ENCODE measurements around the gene CDC5L.

Gene CDC5L

DNA sequence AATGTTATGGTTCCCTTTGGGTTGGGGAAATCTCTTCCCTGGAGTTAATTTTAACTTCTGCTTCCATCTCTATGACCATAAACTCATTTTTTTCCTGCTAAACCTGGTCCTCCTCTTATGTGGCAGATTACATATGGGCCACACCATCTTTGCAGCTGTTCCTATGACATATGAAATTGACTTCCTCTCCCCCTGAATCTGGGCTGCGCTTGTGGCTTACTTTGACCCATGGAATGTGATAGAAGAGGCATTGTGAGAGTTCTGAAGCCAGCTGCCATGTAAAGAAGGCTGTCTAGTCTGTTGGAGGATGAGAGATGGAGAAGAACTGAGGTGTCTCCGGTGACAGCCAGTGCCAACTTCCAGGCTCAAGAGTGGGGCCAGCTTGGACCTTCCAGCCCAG, 100.1 kb downstream of the CDC5L start:
- Histone ChIP-seq H3K27ac (no peak overlapping the region), H3K4me1 (ENCODE audit: control insufficient read depth in 1 of 2, insufficient read depth in 1 of 2, low read depth in 1 of 2, low read length in 1 of 2) (no peaks in the 10 kb centered on the region), H3K36me3 (no peaks in the 10 kb centered on the region), H3K27me3 (peaks cover 26% of the 10 kb centered on the region), H3K4me3 (ENCODE audit: low read depth in 1 of 2, low read length in 1 of 2) (no peak overlapping the region), H3K9me3 (no peaks in the 10 kb centered on the region)
- TF ChIP-seq, protein P1, sequence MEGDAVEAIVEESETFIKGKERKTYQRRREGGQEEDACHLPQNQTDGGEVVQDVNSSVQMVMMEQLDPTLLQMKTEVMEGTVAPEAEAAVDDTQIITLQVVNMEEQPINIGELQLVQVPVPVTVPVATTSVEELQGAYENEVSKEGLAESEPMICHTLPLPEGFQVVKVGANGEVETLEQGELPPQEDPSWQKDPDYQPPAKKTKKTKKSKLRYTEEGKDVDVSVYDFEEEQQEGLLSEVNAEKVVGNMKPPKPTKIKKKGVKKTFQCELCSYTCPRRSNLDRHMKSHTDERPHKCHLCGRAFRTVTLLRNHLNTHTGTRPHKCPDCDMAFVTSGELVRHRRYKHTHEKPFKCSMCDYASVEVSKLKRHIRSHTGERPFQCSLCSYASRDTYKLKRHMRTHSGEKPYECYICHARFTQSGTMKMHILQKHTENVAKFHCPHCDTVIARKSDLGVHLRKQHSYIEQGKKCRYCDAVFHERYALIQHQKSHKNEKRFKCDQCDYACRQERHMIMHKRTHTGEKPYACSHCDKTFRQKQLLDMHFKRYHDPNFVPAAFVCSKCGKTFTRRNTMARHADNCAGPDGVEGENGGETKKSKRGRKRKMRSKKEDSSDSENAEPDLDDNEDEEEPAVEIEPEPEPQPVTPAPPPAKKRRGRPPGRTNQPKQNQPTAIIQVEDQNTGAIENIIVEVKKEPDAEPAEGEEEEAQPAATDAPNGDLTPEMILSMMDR (IDR thresholded peaks at IDR 0.05) = no peak

DNA sequence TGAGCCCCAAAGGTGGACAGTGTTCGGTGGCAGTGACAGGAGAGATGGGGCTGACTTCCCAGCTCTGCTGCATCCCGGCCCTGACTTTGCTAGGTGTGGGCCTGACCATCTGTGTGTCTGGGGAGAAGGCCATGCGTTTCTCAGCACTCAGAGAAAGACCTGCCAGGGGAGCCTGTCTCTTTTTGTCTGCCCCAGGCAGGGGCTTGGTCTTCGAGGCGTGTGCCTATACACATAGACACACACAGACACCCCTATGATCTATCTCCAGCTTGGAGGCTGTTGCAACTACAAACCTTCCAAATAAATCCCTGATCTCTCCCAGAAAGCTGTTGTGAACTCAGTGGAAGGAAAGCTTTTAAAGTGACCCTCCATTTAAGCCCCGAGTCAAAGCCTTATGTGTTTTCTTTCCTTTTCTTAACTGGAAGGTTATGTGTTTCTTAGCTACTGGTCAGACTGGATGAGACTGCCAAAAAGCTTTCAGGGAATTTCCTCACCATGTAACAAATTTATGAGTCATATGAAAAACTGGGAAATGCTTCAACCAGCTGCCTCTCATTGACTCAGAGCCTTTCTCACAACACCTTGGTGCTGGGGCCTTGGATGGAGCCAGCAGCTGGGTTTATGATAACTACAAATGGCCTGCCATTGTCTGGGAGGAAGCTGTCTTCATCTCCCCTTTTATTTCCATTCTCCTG, 102.6 kb downstream of the CDC5L start:
- Histone ChIP-seq H3K4me3 (ENCODE audit: low read depth in 1 of 2, low read length in 1 of 2) (no peak overlapping the region), H3K36me3 (no peaks in the 10 kb centered on the region), H3K4me1 (ENCODE audit: control insufficient read depth in 1 of 2, insufficient read depth in 1 of 2, low read depth in 1 of 2, low read length in 1 of 2) (no peaks in the 10 kb centered on the region), H3K9me3 (no peaks in the 10 kb centered on the region), H3K27ac (no peak overlapping the region), H3K27me3 (peaks cover 28% of the 10 kb centered on the region)
- TF ChIP-seq, protein P1 (IDR thresholded peaks at IDR 0.05) = no peak

DNA sequence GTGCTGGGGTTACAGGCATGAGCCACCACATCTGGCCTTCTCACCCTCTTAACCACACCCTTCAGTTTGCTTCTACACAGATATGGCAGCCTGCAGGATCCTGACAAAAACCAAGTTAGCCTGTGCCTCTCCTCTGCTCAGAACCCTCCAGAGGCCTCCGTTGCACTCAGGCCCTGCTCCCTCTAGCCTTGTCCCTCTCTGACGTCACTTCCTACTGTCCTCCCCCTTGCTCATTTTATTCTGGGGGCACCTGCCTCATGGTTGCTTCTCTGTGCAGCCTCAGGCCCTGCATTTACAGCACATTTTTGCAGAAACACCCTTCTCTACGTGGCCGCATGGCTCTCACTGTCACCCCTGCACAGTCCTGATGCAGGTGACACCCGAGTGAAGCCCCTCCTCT, 105.6 kb downstream of the CDC5L start:
- Histone ChIP-seq H3K36me3 (no peaks in the 10 kb centered on the region), H3K27me3 (peaks cover 6% of the 10 kb centered on the region), H3K4me1 (ENCODE audit: control insufficient read depth in 1 of 2, insufficient read depth in 1 of 2, low read depth in 1 of 2, low read length in 1 of 2) (no peaks in the 10 kb centered on the region), H3K27ac (no peak overlapping the region), H3K9me3 (no peaks in the 10 kb centered on the region), H3K4me3 (ENCODE audit: low read depth in 1 of 2, low read length in 1 of 2) (no peak overlapping the region)
- TF ChIP-seq, protein P1 (IDR thresholded peaks at IDR 0.05) = no peak

DNA sequence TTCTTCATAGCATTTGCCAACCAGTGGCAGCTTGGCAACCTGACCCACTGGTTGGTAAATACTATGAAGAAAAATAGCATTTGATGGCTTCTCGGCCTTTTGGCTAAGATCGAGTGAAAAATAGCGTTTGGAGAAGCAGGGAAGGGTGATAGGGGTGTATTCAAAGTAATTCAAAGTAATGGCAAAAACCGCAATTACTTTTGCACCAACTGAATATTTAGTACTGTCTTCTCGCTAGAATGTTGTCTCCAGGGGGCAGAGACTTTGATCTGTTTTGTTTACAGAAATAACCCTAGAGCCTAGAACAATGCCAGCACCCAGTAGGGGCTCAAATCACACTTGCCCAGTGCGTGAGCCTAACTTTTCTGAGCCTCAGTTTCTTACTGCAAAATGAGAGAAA, 106.1 kb downstream of the CDC5L start:
- Histone ChIP-seq H3K9me3 (no peaks in the 10 kb centered on the region), H3K4me1 (ENCODE audit: control insufficient read depth in 1 of 2, insufficient read depth in 1 of 2, low read depth in 1 of 2, low read length in 1 of 2) (no peaks in the 10 kb centered on the region), H3K27ac (no peak overlapping the region), H3K36me3 (no peaks in the 10 kb centered on the region), H3K4me3 (ENCODE audit: low read depth in 1 of 2, low read length in 1 of 2) (no peak overlapping the region), H3K27me3 (peaks cover 5% of the 10 kb centered on the region)
- TF ChIP-seq, protein P1 (IDR thresholded peaks at IDR 0.05) = no peak

DNA sequence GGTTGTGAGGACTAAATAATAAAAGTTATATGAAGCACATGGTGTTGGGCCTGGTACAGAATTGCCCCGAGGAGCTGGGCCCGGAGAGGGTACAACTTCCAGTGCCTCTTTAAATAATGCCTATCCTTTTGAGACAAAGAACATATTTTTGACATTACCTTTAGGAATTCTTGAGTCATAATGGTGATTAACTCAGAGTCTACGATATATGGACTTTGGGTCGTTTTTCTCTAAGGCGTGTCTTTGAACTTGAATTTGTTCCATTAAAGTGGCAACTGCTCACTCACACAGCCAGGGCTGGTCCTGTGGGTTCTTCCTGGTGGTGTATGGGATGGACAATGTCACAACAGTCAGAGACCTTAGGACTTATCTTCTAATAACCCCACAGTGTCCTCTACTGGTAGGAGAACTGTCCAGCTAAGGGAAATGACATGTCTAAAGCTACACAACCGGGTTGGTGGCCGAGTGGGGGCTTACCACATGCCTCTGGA, 106.5 kb downstream of the CDC5L start:
- TF ChIP-seq, protein P1 (IDR thresholded peaks at IDR 0.05) = no peak
- Histone ChIP-seq H3K27me3 (peaks cover 5% of the 10 kb centered on the region), H3K4me1 (ENCODE audit: control insufficient read depth in 1 of 2, insufficient read depth in 1 of 2, low read depth in 1 of 2, low read length in 1 of 2) (no peaks in the 10 kb centered on the region), H3K9me3 (no peaks in the 10 kb centered on the region), H3K4me3 (ENCODE audit: low read depth in 1 of 2, low read length in 1 of 2) (no peak overlapping the region), H3K27ac (no peak overlapping the region), H3K36me3 (no peaks in the 10 kb centered on the region)

All from neutrophil (primary cell).